GM20000 (cell line): ENCODE results near the gene CEP290.
"Not testable (repeated sequence)": the region's sequence is repeated elsewhere in the genome, so short reads cannot be mapped to it uniquely, and the experiment has no call there.

Experiments
- DNase-seq: peaks from one replicate; pipeline ENCODE4 v3.0.0; 2012; ENCODE audit warnings: low spot score
- TF ChIP-seq, protein P1 (sequence below): IDR thresholded peaks from 2 replicates; pipeline ENCODE4 v1.5.1; 2012; ENCODE audit warnings: mild to moderate bottlenecking, control low read depth; ENCODE audit errors: extremely low read depth, missing control alignments

The CEP290 gene

DNA sequence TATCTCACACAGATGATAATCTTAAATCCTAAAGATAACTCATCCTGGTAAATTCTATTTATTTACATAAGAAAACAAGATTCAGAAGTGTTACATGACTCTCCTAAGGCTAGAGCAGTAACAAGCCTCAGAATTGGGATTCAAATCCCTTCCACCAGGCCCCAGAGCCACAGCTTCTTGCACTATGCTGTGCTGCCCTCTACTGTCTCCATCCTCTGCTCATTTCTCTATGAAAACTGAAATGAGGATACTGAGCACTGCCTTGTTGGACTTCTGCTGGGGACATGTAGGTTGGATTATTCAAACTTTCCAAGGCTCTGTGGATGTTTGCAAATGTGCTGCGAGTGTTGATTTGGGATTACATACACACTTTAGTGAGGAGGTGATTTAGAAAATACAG is 89.2 kb downstream of the CEP290 start:
- TF ChIP-seq, protein P1, sequence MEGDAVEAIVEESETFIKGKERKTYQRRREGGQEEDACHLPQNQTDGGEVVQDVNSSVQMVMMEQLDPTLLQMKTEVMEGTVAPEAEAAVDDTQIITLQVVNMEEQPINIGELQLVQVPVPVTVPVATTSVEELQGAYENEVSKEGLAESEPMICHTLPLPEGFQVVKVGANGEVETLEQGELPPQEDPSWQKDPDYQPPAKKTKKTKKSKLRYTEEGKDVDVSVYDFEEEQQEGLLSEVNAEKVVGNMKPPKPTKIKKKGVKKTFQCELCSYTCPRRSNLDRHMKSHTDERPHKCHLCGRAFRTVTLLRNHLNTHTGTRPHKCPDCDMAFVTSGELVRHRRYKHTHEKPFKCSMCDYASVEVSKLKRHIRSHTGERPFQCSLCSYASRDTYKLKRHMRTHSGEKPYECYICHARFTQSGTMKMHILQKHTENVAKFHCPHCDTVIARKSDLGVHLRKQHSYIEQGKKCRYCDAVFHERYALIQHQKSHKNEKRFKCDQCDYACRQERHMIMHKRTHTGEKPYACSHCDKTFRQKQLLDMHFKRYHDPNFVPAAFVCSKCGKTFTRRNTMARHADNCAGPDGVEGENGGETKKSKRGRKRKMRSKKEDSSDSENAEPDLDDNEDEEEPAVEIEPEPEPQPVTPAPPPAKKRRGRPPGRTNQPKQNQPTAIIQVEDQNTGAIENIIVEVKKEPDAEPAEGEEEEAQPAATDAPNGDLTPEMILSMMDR = peak; percentile 27
- DNase-seq = no peak

DNA sequence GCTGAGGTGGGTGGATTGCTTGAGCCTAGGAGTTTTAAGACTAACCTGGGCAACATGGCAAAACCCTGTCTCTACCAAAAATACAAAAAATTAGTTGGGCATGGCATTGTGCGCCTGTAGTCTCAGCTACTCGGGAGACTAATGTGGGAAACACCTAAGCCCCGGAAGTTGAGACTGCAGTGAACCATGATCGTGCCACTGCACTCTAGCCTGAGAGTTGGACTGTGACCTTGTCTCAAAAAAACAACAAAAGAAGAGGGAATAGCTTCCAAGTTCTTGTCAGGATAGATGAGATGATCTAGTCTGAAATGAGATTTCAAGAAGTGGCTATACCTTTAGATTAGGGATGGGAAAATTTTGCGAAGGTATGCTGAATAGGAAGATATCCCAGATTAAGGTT is 97.9 kb downstream of the CEP290 start:
- no peak for DNase-seq
- TF ChIP-seq, protein P1 = no peak

DNA sequence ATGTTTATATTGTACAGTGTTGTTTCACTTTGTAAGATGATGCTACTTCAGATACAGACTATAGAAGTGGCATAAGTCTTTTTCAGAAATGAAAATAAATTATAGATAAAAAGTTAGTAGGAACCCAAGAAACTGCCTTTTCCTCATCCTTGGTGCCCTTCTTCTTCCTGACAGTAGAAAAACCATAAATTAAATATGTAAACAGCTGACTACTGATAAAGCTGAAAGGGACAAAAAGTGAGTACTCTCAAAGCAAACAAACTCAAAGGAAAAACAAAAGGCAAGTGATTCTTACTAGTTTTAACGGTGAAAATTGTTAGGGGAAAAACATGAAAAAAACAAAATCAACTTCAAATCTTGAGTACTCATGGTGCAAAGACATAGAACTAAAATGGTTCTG is 104.1 kb downstream of the CEP290 start:
- no peak for DNase-seq
- TF ChIP-seq, protein P1 = no peak

DNA sequence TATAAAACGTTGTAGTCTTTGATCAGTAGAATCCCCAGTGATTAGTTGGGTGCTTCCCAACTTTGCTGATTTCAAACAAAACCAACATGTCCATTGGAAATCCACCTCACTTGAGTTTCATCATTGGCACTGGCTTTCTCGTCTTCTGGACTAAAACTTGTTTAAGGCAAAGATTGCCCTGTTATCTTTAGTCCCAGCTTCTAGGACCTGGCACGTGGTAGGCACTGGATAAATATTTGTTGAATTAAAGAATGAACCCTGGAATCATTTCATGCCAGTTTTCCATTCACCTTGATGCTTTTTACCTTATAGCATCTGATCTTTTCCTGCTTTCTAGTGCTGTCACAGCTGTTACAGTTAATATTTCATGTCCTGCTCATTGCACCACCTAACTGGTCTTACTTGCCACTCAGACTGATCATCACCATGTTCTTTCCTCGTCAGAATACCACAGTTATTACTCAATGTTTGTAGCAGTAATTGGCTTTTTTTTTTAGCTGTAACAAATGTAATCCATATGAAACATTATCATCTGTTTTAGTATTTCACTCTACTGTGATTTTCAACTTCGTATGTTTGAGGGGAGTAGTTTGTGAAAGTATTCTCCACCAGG is 105.4 kb downstream of the CEP290 start:
- DNase-seq = no peak
- TF ChIP-seq, protein P1 = no peak

DNA sequence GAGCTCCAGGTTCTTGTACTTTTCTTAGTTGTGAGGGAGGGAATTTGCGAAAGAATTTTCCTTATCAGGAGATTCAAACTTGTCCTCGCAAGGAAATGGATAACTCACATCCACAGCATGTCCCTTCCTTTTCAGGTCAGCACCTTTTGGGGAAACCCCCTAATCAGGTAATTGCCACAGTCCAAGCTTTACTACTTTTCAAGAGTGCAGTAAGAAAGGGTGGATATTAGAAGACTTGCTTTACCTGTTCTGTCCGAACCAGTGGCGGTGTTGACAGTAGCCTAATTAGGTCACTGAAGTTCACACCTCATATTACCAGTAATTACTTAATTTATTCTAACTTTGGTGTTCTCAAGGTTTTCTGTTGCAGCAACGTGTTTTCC is 106.0 kb downstream of the CEP290 start:
- TF ChIP-seq, protein P1 = no peak
- peak; percentile 17 for DNase-seq

DNA sequence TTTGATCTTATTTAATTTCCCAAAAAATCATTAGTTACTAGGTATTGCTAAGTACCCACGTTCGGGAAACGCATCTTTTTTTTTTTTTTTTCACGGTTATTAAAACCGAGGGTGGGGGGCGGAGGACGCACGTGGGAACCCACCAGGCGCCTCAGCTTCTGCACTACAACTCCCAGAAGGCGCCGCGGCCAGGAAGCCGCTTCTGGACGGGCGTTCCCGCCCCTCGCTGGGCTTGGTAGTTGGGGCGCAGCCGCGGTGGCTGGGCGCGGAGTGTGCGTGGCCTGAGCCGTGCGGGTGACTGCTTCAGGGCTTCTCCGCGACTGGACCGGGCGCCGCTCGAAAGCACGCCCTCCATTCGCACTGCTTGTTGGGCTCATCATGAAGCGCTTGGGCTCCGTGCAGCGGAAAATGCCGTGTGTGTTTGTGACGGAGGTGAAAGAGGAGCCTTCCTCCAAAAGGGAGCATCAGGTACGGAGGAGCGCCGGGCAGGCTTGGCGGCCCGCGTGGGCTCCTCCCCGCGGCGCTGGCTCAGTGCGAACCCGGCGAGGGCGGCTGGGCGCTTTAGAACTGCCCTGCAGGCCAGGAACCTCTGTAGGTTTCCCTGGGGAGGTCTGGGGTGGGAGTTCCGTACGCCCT is 106.5 kb downstream of the CEP290 start:
- TF ChIP-seq, protein P1 = no peak
- DNase-seq = peak; percentile 88

DNA sequence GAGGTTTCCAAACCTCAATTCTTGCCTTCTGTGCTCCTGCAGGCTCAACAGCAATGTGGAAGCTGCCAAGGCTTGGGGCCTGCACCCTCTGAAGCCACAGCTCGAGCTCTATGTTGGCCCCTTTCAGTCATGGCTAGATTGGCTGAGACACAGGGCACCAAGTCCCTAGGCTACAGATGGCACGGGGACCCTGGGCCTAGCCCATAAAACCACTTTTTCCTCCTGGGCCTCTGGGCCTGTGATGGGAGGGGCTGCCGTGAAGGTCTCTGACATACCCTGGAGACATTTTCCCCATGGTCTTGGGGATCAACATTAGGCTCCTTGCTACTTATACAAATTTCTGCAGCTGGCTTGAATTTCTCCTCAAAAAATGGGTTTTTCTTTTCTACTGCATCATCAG is 110.7 kb downstream of the CEP290 start:
- DNase-seq = not testable (repeated sequence)

DNA sequence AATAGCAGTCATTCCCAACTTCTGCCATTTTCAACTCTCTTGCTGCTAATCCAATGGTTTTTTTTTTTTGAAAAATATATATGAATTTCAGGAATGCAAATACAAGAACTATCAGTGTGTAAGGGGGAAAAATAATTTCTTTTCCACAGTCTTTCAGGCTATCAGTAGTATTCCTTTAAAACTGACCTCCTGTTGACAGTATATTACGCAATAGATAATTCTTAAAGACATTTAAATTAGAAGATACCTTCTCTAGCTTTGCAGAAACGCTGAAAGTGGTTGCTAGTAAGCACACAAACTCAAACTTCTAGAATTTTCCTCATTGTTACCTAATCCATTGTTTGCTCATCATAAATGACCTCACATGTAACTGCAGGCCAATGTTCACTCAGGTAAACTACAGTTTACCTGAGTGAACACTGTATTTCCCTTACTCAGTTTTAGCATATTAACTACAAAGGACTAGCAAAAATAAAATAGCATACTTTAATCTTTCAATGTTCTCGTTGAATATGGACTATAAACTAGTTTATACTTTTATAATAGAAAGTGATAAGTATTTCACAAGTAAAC is 112.7 kb downstream of the CEP290 start, which contains the start of gene C12orf50:
C12orf50 (minus strand) TSS at position 309 of the 573 bp plus-strand sequence. CDS start 2,439 bp downstream, outside the sequence.
- TF ChIP-seq, protein P1 = no peak
- DNase-seq = no peak
